Measurements from ENCODE around the gene MALT1.
"Not testable (repeated sequence)": the region's sequence is repeated elsewhere in the genome, so short reads cannot be mapped to it uniquely, and the experiment has no call there.

Gene MALT1
- total RNA-seq, result 30.2 to 104 (median 78.2) reads per million in 18 experiments

GRCh38 chr18:58671111-58671631 is at the start of gene MALT1:
TSS of gene MALT1 (plus strand) at chr18:58671465. CDS start at chr18:58671644, 179 bp downstream.
- peak; percentile 93 to 96 for DNase-seq

GRCh38 chr18:58624011-58624410 is 47.3 kb upstream of the MALT1 start:
- DNase-seq, result no peak

GRCh38 chr18:58625839-58626238 is 45.4 kb upstream of the MALT1 start:
- no peak for DNase-seq

- no peak for DNase-seq
Observed at GRCh38 chr18:58630071-58630470, 41.2 kb upstream of the MALT1 start.

DNA sequence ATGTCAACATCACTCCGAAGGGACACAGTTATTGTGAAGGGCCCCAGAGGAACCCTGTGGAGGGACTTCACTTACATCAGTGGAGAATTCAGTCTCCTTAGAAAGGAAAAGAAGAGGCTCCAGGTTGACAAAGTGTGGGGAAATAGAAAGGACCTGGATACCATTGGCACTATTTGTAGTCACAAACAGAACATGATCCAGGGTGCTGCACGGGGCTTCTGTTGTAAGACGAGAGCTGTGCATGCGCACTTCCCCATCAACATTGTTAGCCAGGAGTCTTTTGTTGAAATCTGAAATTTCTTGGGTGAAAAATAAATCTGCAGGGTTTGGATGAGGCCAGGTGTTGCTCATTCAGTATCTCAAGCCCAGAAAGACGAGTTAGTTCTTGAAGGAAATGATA is 40.0 kb upstream of the MALT1 start:
- DNase-seq, result no peak

DNA sequence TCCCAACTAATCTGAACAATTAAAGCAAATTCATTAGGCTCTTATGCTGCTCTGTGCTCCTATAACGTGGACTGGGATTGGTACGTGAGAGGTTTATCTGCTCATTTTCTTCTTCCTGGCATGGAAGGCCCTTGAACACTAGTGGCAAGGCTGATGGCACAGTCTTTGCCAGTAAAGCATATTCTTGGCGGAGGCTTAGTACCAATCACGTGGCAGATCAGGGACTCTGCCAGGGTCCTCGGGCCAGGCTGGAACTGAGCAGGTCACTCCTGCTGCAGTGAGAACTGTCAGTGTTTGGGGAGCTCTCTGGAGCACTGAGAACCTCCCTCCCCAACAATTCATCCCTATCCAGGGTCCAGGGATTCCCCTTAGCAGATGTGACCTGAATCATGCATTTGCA is 38.7 kb upstream of the MALT1 start:
- DNase-seq, result no peak

DNA sequence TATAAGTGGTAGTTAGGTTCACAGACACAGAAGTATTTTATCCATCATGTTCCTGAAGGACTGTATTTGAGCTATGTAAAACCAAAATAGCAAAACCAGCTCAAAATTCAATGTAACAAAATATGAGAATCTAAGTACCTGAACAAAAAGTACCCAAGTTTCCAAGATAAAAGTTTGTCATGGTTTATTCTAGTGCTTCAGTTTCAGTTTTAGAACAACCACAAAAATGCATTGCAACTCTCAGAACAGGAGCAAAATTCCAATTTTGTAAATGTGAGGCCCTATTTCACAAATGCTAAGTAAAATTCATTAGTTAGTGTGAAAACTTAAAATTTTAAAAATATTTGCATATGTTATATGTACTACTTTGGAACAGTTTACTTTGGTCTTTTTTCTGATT is 37.4 kb upstream of the MALT1 start:
- DNase-seq, result no peak

- no peak for DNase-seq
Observed at GRCh38 chr18:58635891-58636290, 35.4 kb upstream of the MALT1 start.

DNA sequence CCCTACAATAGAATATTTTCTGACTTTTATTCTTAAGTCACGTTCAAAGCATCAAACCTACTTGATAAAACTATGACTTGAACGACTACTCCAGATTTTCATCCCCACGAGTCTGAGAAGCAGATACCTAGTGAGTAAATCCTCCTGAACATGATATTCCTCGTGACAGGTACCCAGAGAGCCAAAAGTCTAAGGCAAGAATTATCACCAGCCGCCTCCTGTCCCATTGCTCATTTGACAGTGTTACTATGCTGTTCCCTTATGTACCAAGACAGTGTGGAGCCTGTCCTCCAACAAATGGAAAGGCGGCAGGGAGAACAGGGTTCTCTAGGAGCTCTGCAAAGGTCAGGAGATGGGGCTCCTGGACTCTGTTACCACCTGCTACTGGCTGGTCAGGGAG is 34.1 kb upstream of the MALT1 start:
- no peak for DNase-seq

DNA sequence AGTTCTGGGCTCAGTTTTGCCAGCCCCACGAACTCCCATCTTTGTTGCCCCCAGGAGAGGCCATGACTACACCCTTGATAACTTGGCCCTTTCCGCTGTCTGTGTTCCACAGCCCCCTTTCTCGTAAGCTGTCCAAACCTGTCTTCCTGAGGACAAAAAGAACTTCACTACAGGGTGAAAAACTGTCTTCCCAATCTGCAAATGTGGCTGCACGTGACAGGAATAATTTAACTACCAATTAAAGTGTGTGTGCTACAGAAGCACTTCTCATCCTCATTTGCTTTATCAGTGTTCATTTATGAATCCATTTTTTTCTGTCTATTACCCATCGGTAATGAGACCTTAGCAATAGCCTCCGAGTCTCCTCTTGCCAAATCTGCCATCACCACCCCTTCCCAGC is 33.3 kb upstream of the MALT1 start:
- DNase-seq, result no peak

DNA sequence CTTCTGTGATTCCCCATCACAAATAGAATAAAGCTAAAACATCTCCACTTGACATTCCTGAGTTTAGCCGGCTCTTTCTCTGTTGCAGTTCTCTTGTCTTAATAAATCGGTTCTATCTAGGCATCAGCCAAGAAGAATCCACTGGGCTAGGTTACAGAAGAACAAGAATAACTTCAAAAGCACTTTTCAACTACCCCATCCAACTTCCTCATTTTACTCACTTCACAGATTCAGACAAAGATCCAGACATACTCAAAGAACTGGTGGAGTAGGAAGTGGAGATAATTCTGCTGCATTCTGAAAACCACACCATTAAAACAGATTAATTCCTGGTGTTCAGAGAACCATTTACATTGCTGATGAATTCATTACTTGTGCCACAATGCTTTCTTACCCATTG is 32.8 kb upstream of the MALT1 start:
- DNase-seq, result peak; percentile 51 to 63

DNA sequence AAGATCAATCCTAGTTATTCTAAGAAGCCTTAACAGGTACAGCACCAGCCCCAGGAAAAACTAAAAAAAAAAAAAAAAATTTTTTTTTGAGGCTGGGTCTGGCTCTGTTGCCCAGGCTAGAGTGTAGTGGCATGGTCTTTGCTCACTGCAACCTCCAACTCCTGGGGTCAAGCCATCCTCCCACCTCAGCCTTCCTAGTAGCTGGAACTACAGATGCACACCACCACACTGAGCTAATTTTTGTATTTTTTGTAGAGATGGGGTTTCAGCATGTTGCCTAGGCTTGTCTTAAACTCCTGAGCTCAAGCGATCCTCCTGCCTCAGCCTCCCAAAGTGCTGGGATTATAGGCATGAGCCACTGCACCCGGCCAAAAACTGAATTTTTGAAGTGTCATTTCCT is 32.0 kb upstream of the MALT1 start:
- DNase-seq, result no peak

- DNase-seq, result peak in 1 of 2 donors; percentile 16
Observed at GRCh38 chr18:58639751-58640427, 31.4 kb upstream of the MALT1 start.

DNA sequence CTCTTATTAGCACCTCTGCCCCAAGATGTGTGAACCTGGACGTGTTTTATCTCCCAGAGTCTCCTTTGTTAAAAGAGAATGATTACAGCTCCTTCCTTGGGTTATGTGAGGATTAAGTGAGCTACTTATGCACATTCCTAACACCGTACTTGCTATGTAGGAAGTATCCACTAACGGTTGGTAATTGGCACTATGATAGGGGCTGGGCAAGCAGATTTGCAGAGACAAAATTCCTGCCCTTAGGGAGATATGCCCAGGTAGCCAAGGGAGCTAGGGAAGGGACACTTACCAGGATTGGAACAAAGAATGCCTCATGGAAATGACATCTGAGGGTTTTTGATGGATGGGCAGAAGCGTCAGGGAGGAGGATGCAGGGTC is 30.8 kb upstream of the MALT1 start:
- no peak for DNase-seq

DNA sequence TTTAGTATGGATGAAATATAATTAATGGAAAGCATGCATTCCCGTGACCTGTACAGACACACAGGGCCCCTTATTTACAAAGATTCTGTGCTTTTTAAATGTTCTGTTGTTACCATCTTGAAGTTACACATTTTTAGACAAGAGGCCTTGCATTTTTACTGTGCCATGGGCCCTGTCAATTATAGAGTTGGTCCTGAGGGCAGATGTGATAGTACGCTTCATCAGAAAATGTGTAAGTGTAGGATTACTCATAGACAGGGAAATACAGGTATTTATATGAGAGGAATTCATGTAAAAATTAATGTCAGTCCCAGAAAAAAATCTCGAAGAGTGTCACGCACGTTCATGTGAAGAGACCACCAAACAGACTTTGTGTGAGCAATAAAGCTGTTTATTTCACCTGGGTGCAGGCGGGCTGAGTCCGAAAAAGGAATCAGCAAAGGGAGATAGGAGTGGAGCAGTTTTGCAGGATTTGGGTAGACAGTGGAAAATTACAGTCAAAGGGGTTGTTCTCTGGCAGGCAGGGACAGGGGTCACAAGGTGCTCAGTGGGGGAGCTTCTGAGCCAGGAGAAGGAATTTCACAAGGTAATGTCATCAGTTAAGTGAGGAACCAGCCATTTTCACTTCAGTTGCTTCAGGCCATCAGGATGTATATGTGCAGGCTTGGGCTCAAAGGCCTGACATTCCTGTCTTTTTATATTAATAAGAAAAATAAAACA is 30.2 kb upstream of the MALT1 start:
- DNase-seq, result no peak

DNA sequence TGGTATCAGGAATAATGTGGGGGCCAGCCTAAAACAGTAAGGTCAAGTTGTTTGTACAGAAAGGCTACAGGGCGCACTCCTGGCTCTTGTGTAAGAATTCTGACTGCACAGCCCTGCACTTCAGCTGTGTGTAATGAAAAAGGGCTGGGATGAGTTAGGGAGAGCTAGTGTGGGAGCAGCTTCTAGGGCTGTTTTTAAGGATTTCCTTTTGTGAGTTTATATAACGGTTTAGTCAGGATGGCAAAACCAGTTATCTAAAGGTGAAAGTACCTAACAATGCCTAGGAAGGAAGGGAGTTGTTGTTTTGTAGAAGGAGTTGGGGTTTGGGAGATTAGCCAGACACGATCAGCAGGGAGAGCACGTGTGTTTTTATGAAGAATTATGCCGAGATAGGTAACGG is 27.7 kb upstream of the MALT1 start:
- not testable (repeated sequence) for DNase-seq

DNA sequence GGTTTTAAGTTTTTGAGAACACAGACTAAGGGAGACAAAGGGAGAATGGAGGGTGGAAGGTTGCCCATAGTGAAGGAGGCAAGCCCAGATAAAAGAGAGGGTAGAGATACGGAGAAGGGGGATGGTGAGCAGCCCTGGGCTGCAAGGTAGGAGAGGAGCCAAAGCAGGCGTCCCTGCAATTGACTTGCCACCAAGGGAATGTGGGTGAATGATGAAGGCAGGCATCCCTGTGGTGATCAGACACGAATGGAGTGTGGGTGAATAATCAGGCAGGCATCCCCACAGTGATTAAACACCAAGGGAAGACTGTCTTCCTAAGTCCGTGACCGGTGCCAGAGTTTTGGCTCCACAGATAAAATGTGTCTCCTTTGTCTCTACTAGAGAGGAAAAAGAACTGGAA is 25.9 kb upstream of the MALT1 start:
- no peak for DNase-seq

DNA sequence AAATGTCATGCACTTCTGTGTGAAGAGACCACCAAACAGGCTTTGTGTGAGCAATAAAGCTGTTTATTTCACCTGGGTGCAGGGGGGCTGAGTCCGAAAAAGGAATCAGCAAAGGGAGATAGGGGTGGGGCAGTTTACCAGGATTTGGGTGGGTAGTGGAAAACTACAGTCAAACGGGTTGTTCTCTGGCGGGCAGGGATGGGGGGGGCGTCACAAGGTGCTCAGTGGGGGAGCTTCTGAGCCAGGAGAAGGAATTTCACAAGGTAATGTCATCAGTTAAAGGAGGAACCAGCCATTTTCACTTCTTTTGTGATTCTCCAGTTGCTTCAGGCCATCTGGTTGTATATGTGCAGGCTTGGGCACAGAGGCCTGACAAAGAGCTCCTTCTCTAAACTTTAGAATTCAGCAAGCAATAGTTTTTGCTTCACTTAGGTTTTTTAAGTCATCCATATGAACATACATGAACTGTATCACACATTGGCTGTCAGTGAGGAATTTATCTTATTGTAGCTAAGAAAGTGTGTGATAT is 24.9 kb upstream of the MALT1 start:
- DNase-seq, result no peak

- peak; percentile 44 to 50 for DNase-seq
Observed at GRCh38 chr18:58649966-58650816, 21.1 kb upstream of the MALT1 start.

- DNase-seq, result not testable (repeated sequence)
Observed at GRCh38 chr18:58650830-58651229, 20.4 kb upstream of the MALT1 start.

DNA sequence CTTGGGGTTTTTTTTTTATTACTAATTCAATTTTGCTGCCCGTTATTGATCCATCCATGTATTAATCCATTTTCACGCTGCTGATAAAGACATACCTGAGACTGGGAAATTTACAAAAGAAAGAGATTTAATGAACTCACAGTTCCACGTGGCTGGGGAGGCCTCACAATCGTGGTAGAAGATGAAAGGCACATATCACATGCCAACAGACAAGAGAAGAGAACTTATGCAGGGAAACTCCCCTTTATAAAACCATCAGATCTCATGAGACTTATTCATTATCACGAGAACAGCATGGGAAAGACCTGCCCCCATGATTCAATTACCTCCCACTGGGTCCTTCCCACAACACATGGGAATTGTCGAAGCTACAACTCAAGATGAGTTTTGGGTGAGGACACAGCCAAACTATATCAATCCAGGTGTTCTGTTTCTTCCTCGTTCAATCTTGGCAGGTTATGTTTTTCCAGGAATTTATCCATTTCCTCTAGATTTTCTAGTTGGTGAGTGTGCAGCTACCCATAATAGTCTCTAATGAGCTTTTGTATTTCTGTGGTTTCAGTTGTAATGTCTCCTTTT is 18.0 kb upstream of the MALT1 start:
- not testable (repeated sequence) for DNase-seq

GRCh38 chr18:58653814-58654509 is 17.3 kb upstream of the MALT1 start:
- DNase-seq, result no peak
